ENCODE measurements around the gene MAP2K7.

The MAP2K7 gene

GRCh38 chr19:7867092-7867844, 36.4 kb upstream of the MAP2K7 start:
- H3K9ac ChIP-seq (ENCODE audit: low read depth in 1 of 2, low read length in 2 of 2) = no peak overlapping the region
- no peaks in the 10 kb centered on the region for H3K36me3 ChIP-seq (ENCODE audit: control insufficient read depth in 1 of 2, insufficient read depth in 2 of 2, low read length in 2 of 2)
- no peak overlapping the region for H3K4me3 ChIP-seq (ENCODE audit: low read depth in 1 of 2, low read length in 2 of 2)
- H3K27ac ChIP-seq (ENCODE audit: low read depth, low read length) = no peak overlapping the region
- H3K9me3 ChIP-seq (ENCODE audit: control insufficient read depth in 1 of 2, low read length in 2 of 2) = no peaks in the 10 kb centered on the region
- peaks cover 28 to 37% of the 10 kb centered on the region in 2 donors for H3K27me3 ChIP-seq (ENCODE audit: control insufficient read depth in 1 of 2, insufficient read depth in 2 of 2, low read length in 2 of 2)
- peaks cover 7 to 15% of the 10 kb centered on the region in 2 donors for H3K4me1 ChIP-seq (ENCODE audit: control insufficient read depth in 1 of 2, insufficient read depth in 2 of 2, low read length in 2 of 2)

GRCh38 chr19:7868326-7868670, 35.4 kb upstream of the MAP2K7 start:
- Histone ChIP-seq H3K27ac (ENCODE audit: low read depth, low read length) (no peak overlapping the region), H3K27me3 (ENCODE audit: control insufficient read depth in 1 of 2, insufficient read depth in 2 of 2, low read length in 2 of 2) (peaks cover 35 to 41% of the 10 kb centered on the region in 2 donors), H3K4me3 (ENCODE audit: low read depth in 1 of 2, low read length in 2 of 2) (peak overlapping the region; percentile 37 to 58), H3K36me3 (ENCODE audit: control insufficient read depth in 1 of 2, insufficient read depth in 2 of 2, low read length in 2 of 2) (no peaks in the 10 kb centered on the region), H3K4me1 (ENCODE audit: control insufficient read depth in 1 of 2, insufficient read depth in 2 of 2, low read length in 2 of 2) (peaks cover 7 to 21% of the 10 kb centered on the region in 2 donors), H3K9ac (ENCODE audit: low read depth in 1 of 2, low read length in 2 of 2) (peak overlapping the region in 1 of 2 donors; percentile 44), H3K9me3 (ENCODE audit: control insufficient read depth in 1 of 2, low read length in 2 of 2) (no peaks in the 10 kb centered on the region)

GRCh38 chr19:7868671-7869452, 34.8 kb upstream of the MAP2K7 start:
- H3K4me3 ChIP-seq (ENCODE audit: low read depth in 1 of 2, low read length in 2 of 2) = peak overlapping the region; percentile 50 to 58
- H3K9ac ChIP-seq (ENCODE audit: low read depth in 1 of 2, low read length in 2 of 2) = peak overlapping the region; percentile 44 to 57
- peaks cover 7 to 21% of the 10 kb centered on the region in 2 donors for H3K4me1 ChIP-seq (ENCODE audit: control insufficient read depth in 1 of 2, insufficient read depth in 2 of 2, low read length in 2 of 2)
- H3K27ac ChIP-seq (ENCODE audit: low read depth, low read length) = no peak overlapping the region
- H3K36me3 ChIP-seq (ENCODE audit: control insufficient read depth in 1 of 2, insufficient read depth in 2 of 2, low read length in 2 of 2) = no peaks in the 10 kb centered on the region
- peaks cover 34 to 42% of the 10 kb centered on the region in 2 donors for H3K27me3 ChIP-seq (ENCODE audit: control insufficient read depth in 1 of 2, insufficient read depth in 2 of 2, low read length in 2 of 2)
- no peaks in the 10 kb centered on the region for H3K9me3 ChIP-seq (ENCODE audit: control insufficient read depth in 1 of 2, low read length in 2 of 2)

- no peak overlapping the region for H3K27ac ChIP-seq (ENCODE audit: low read depth, low read length)
- H3K9me3 ChIP-seq (ENCODE audit: control insufficient read depth in 1 of 2, low read length in 2 of 2) = no peaks in the 10 kb centered on the region
- H3K4me3 ChIP-seq (ENCODE audit: low read depth in 1 of 2, low read length in 2 of 2) = peak overlapping the region; percentile 50 to 58
- peaks cover 30 to 38% of the 10 kb centered on the region in 2 donors for H3K27me3 ChIP-seq (ENCODE audit: control insufficient read depth in 1 of 2, insufficient read depth in 2 of 2, low read length in 2 of 2)
- H3K9ac ChIP-seq (ENCODE audit: low read depth in 1 of 2, low read length in 2 of 2) = no peak overlapping the region
- H3K36me3 ChIP-seq (ENCODE audit: control insufficient read depth in 1 of 2, insufficient read depth in 2 of 2, low read length in 2 of 2) = no peaks in the 10 kb centered on the region
- peaks cover 7 to 21% of the 10 kb centered on the region in 2 donors for H3K4me1 ChIP-seq (ENCODE audit: control insufficient read depth in 1 of 2, insufficient read depth in 2 of 2, low read length in 2 of 2)
These were observed 34.2 kb upstream of the MAP2K7 start for GRCh38 chr19:7869453-7869909.

GRCh38 chr19:7869910-7870511, 33.7 kb upstream of the MAP2K7 start:
- Histone ChIP-seq H3K36me3 (ENCODE audit: control insufficient read depth in 1 of 2, insufficient read depth in 2 of 2, low read length in 2 of 2) (no peaks in the 10 kb centered on the region), H3K4me3 (ENCODE audit: low read depth in 1 of 2, low read length in 2 of 2) (peak overlapping the region in 1 of 2 donors; percentile 58), H3K9me3 (ENCODE audit: control insufficient read depth in 1 of 2, low read length in 2 of 2) (no peaks in the 10 kb centered on the region), H3K4me1 (ENCODE audit: control insufficient read depth in 1 of 2, insufficient read depth in 2 of 2, low read length in 2 of 2) (peaks cover 7 to 25% of the 10 kb centered on the region in 2 donors), H3K27ac (ENCODE audit: low read depth, low read length) (no peak overlapping the region), H3K27me3 (ENCODE audit: control insufficient read depth in 1 of 2, insufficient read depth in 2 of 2, low read length in 2 of 2) (peaks cover 31 to 38% of the 10 kb centered on the region in 2 donors), H3K9ac (ENCODE audit: low read depth in 1 of 2, low read length in 2 of 2) (no peak overlapping the region)

GRCh38 chr19:7870571-7871436, 32.9 kb upstream of the MAP2K7 start:
- no peak overlapping the region for H3K9ac ChIP-seq (ENCODE audit: low read depth in 1 of 2, low read length in 2 of 2)
- H3K36me3 ChIP-seq (ENCODE audit: control insufficient read depth in 1 of 2, insufficient read depth in 2 of 2, low read length in 2 of 2) = no peaks in the 10 kb centered on the region
- no peak overlapping the region for H3K27ac ChIP-seq (ENCODE audit: low read depth, low read length)
- H3K9me3 ChIP-seq (ENCODE audit: control insufficient read depth in 1 of 2, low read length in 2 of 2) = no peaks in the 10 kb centered on the region
- peak overlapping the region in 1 of 2 donors; percentile 34 for H3K4me3 ChIP-seq (ENCODE audit: low read depth in 1 of 2, low read length in 2 of 2)
- H3K4me1 ChIP-seq (ENCODE audit: control insufficient read depth in 1 of 2, insufficient read depth in 2 of 2, low read length in 2 of 2) = peaks cover 7 to 25% of the 10 kb centered on the region in 2 donors
- H3K27me3 ChIP-seq (ENCODE audit: control insufficient read depth in 1 of 2, insufficient read depth in 2 of 2, low read length in 2 of 2) = peaks cover 26 to 32% of the 10 kb centered on the region in 2 donors

- peak overlapping the region in 1 of 2 donors; percentile 34 for H3K4me3 ChIP-seq (ENCODE audit: low read depth in 1 of 2, low read length in 2 of 2)
- peaks cover 22 to 33% of the 10 kb centered on the region in 2 donors for H3K27me3 ChIP-seq (ENCODE audit: control insufficient read depth in 1 of 2, insufficient read depth in 2 of 2, low read length in 2 of 2)
- no peak overlapping the region for H3K27ac ChIP-seq (ENCODE audit: low read depth, low read length)
- no peaks in the 10 kb centered on the region for H3K9me3 ChIP-seq (ENCODE audit: control insufficient read depth in 1 of 2, low read length in 2 of 2)
- no peaks in the 10 kb centered on the region for H3K36me3 ChIP-seq (ENCODE audit: control insufficient read depth in 1 of 2, insufficient read depth in 2 of 2, low read length in 2 of 2)
- H3K4me1 ChIP-seq (ENCODE audit: control insufficient read depth in 1 of 2, insufficient read depth in 2 of 2, low read length in 2 of 2) = peaks cover 7 to 25% of the 10 kb centered on the region in 2 donors
- peak overlapping the region in 1 of 2 donors; percentile 38 for H3K9ac ChIP-seq (ENCODE audit: low read depth in 1 of 2, low read length in 2 of 2)
These were observed 32.0 kb upstream of the MAP2K7 start for GRCh38 chr19:7871437-7872305.

- peak overlapping the region in 1 of 2 donors; percentile 34 for H3K4me3 ChIP-seq (ENCODE audit: low read depth in 1 of 2, low read length in 2 of 2)
- H3K27ac ChIP-seq (ENCODE audit: low read depth, low read length) = no peak overlapping the region
- H3K9me3 ChIP-seq (ENCODE audit: control insufficient read depth in 1 of 2, low read length in 2 of 2) = no peaks in the 10 kb centered on the region
- H3K4me1 ChIP-seq (ENCODE audit: control insufficient read depth in 1 of 2, insufficient read depth in 2 of 2, low read length in 2 of 2) = peaks cover 7 to 25% of the 10 kb centered on the region in 2 donors
- H3K9ac ChIP-seq (ENCODE audit: low read depth in 1 of 2, low read length in 2 of 2) = no peak overlapping the region
- peaks cover 18 to 24% of the 10 kb centered on the region in 2 donors for H3K27me3 ChIP-seq (ENCODE audit: control insufficient read depth in 1 of 2, insufficient read depth in 2 of 2, low read length in 2 of 2)
- H3K36me3 ChIP-seq (ENCODE audit: control insufficient read depth in 1 of 2, insufficient read depth in 2 of 2, low read length in 2 of 2) = no peaks in the 10 kb centered on the region
These were observed 31.1 kb upstream of the MAP2K7 start for GRCh38 chr19:7872306-7873204.

Data from duodenal mucosa (tissue), 2 donors.